Iris pigment epithelial cell (primary cell): ENCODE results near the gene PSMG3.
"Not testable (repeated sequence)": the region's sequence is repeated elsewhere in the genome, so short reads cannot be mapped to it uniquely, and the experiment has no call there.

Experiments
- DNase-seq: peaks from one replicate; pipeline ENCODE4 v3.0.0-alpha.2; 2011; ENCODE audit warnings: low read depth

Gene PSMG3

GRCh38 chr7:1533547-1534329 lies 36.1 kb downstream of the PSMG3 start:
- DNase-seq = peak; percentile 91

DNA sequence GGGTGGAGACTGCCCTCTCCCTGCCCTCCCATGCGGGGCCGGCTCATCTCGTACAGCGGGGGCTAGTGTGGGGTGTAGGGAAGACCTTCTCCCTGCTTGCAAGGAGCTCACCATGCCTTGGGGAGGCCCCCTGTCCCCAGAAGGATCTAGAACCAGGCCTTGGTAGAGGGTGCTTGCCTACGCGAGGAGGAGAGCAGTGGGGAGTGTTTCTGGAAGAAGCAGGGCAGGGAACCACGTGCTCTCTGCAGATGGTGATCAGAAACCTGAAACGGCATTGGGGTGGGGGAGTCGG lies 36.6 kb downstream of the PSMG3 start:
- no peak for DNase-seq

- peak; percentile 93 for DNase-seq
Measured at GRCh38 chr7:1532456-1533254, 37.2 kb downstream of the PSMG3 start.

DNA sequence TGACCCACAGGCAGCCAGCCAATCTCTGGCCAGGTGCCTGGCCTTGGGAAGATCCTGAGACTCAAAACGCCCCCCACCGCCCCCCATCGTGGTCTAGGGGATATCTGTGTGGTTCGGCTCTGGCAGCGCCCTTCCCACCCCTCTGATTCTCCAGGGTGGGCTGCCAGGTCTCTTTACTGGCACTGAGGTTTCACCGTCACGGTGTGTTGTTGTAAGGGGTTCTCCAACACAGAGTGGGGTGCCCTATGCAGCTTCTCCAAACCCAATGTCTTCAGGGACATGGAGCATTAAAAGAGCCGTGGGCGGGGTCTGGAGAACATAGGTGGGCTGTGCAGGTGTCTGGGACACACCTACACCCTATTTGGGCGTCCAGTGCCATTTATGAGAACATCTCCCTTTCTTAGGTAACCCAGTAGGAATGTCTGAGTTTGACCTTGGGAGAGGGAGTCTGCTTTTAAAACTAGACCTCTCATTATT lies 37.8 kb downstream of the PSMG3 start:
- no peak for DNase-seq

DNA sequence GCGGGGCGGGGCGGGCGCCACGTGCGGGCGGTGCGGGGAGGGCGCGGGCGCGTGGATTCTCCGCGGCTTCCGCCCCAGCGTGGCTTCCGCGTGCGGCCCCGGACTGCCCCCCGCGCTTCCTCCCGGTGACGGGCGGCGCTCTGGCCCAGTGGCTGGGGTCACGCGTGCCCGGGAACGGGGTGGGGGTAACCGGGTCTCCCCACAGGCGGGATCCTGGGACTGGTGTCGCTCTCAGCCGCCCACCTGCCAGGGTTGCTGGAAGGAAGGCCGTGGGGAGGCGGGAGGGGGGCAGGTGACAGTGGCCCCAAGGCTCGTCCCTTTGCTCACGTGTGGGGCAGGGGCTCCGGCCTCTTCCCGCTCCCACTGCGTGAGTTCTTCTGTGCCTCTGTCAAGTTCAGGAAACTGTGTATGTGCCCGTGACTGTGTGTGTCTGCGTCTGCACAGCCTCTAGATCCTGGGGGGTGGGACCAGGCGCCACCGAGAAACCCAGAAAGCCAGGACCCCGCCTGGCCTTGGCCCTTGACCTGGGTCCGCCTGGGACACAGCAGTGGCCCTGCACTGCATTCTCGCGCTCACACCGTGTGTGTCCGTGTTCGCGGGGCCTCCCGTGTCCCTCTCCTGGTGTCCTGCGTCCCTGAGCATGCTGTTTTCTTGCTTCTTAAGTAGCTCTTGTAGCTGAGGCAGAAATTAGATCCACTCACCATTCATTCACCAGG lies 38.4 kb downstream of the PSMG3 start:
- DNase-seq = peak; percentile 39

DNA sequence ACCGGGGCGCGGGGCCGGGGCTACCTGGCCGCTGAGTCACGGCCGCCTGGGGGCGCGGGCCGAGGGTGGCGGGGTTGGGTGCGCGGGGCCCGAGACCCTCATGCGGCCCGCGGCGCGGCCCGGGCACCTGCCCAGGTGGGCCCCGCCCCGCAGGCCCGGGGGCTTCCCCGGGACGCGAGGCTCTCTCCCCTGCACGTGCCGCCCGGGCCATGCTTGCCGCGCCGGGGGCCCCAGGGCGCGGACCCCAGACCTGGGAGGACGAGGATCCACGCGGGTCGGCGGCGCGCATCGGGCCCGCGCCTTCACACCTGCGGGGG lies 38.9 kb downstream of the PSMG3 start:
- no peak for DNase-seq

DNA sequence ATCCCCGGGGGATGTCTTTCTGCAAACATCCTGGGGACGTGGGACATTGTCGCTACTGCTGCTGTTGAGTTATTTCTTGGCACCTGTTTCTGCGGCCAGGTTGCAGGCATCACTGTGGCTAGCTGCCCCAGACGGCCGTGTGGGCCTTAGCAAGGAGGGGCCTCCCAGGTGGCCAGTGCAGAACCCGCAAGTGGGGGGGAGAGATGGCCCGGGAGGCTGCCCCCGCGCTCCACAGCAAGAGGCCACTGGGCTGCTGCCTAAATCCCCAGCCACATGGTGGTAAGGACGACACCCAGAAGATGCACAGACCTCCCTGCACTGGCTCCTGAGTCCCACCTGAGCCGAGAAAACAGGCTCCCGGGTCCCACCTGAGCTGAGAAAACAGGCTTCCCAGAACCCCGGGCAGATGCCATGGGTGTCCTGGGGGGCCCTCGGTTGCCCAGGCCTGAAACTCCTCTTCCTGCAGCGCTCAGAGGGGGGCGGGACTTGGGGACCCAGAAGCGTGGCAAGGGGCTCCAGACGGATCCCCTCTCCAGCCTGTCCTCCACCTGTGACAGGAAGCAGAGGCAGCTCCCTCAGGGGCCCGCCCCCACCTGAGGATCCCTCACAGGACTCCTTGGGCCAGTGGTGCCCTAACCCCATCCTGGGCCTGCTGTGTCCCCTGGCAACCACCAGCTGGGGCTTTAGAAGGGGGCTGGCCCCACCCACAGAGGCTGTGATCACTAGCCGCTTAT lies 40.3 kb downstream of the PSMG3 start:
- no peak for DNase-seq

GRCh38 chr7:1526271-1526754 lies 43.5 kb downstream of the PSMG3 start:
- no peak for DNase-seq

GRCh38 chr7:1525409-1525808 lies 44.4 kb downstream of the PSMG3 start:
- no peak for DNase-seq

DNA sequence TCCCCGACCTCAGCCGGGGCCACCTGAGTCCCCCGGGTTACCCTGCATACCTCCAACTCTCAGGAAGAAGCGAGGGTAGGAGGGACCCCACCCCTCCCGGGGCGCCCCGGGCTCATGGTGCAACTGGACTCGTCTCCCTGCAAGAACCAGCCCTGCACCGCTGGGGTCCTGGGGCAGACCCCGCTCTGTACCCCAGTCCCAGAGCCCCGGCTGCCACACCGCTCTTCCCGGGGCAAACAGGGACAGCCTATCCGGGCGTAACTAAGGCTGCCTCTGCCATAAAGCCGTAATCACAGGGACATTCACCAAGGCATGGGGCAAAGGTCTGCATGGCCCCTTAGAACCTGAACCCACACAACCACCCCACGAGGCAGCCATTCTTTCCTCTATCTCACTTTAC lies 46.0 kb downstream of the PSMG3 start:
- DNase-seq = no peak

GRCh38 chr7:1523208-1523607 lies 46.6 kb downstream of the PSMG3 start:
- no peak for DNase-seq

- DNase-seq = no peak
Measured at GRCh38 chr7:1521456-1521855, 48.4 kb downstream of the PSMG3 start.

DNA sequence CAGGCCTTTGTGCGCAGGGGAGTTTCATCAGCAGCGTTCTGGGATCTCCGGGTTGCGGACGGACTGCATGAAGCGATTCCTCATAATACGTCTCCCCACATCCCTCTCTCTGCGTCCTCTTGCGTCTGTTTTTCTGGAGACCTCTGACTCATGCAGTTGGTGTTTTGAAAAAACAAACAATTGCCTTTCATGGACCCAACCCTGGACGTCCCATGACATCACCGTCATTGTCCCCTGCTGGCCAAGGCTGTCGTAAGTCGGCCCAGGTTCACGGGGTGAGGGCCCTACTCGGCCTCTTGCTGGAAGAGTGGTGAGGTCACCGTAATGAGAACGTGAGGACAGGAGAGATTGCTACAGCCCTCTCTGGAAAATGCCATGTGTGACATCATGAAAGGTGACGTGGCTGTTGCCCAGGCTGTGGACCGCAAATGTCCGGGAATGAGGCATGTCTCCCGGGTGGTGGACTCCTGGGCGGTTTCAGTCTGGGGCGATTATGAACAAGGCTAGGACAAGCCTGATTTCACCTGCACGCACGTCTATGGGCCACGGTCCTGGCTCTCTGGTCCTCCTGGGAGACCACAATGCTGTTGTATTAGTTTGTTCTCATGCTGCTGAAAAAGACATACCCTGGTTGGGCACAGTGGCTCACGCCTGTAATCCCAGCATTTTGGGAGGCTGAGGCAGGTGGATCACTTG lies 49.1 kb downstream of the PSMG3 start:
- peak; percentile 94 for DNase-seq

DNA sequence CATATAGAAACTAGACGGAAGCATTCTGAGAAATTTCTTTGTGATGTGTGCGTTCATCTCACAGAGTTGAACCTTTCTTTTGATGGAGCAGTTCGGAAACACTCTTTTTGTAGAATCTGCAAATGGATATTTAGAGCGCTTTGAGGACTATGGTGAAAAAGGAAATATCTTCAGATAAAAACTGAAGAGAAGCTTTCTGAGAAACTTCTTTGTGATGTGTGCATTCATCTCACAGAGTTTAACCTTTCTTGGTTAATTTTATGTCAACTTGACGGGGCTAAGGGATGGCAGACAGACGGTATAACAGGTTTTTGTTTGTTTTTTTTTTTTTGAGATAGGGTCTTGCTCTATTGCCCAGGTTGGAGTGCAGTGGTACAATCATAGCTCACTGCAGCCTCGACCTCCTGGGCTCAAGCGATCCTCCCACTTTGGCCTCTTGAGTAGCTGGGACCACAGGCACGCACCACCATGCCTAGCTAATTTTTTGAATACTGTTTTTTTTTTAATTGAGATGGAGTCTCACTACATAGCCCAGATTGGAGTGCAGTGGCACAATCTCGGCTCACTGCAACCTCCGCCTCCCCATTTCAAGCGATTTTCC lies 50.4 kb downstream of the PSMG3 start:
- DNase-seq = not testable (repeated sequence)
